Uterus (tissue), 4 donors: ENCODE measurements around the gene UBE2L5. TPM values are rescaled to one million over a fixed set of nuclear protein-coding genes. Genes with fewer than 3 reads are reported as not detected.
"Not testable (repeated sequence)": the region's sequence is repeated elsewhere in the genome, so short reads cannot be mapped to it uniquely, and the experiment has no call there.

Experiments
- DNase-seq, 2 donors: peaks; one replicate each; pipeline ENCODE4 v3.0.0-alpha.2; 2019 to 2020
- H3K27ac ChIP-seq, 2 donors: fragments of 200-600 bp; sonication (generic); 1 replicate in 1 of 2; 2 replicates in 1 of 2; pipeline ENCODE4 v1.5.1; 2016 to 2018
- H3K27me3 ChIP-seq, 2 donors: fragments of 200-600 bp; sonication (generic); one replicate each; pipeline ENCODE4 v1.5.1; 2018 to 2019; ENCODE audit warnings: control low read depth in 1 of 2
- H3K36me3 ChIP-seq, 2 donors: fragments of 200-600 bp; sonication (generic); one replicate each; pipeline ENCODE4 v1.5.1; 2019; ENCODE audit warnings: control low read depth in 1 of 2
- H3K4me1 ChIP-seq, 2 donors: fragments of 200-600 bp; sonication (generic); one replicate each; pipeline ENCODE4 v1.5.1; 2018 to 2019; ENCODE audit warnings: control low read depth in 1 of 2
- H3K4me3 ChIP-seq, 2 donors: fragments of 200-600 bp; sonication (generic); 1 replicate in 1 of 2; 2 replicates in 1 of 2; pipeline ENCODE4 v1.5.1; 2018 to 2019; ENCODE audit warnings: mild to moderate bottlenecking in 1 of 2
- H3K9me3 ChIP-seq, 2 donors: fragments of 200-600 bp; sonication (generic); one replicate each; pipeline ENCODE4 v1.5.1; 2019; ENCODE audit warnings: control low read depth in 1 of 2
- POLR2A ChIP-seq, 2 donors: fragments of 450-650 bp; IDR thresholded peaks; one replicate each; pipeline ENCODE4 v1.6.1; 2016; ENCODE audit warnings: antibody characterized with exemption in 2 of 2, mild to moderate bottlenecking in 1 of 2, moderate library complexity in 1 of 2
- intact Hi-C: fragments of 100-400 bp; cut with DNase I; formaldehyde crosslinking; loops from one replicate; pipeline ENCODE4 v1.15.1; 2023; ENCODE audit warnings: low total_unique reads
- total RNA-seq, 4 donors: library from RNA; depleted of rRNA in 3 of 4; stranded (reverse); fragments of >200 nt in 3 of 4; gene quantifications; one replicate each; pipeline versions ENCODE4 v1.1.0 to v1.2.4, GENCODE V29; 2014 to 2023
- TF ChIP-seq, protein P1 (sequence below), 4 experiments: fragments of 200-600 bp in 2 of 4; fragments of 450-650 bp in 2 of 4; sonication (generic) in 2 of 4; IDR thresholded peaks; one replicate each; pipeline ENCODE4 v1.5.1; 2016 to 2019; ENCODE audit warnings: antibody characterized with exemption in 4 of 4, mild to moderate bottlenecking in 2 of 4, moderate library complexity in 1 of 4
- donor health status: DM: yes; HTN: yes; CAD: no.

The UBE2L5 gene
- total RNA-seq, 4 donors from 2014 or later: 0.21 to 2.8 TPM; not detected in 2

GRCh38 chr13:30437177-30437576, 14.9 kb downstream of the UBE2L5 start:
- Histone ChIP-seq H3K4me3 (no peak overlapping the region), H3K27me3 (no peaks in the 10 kb centered on the region), H3K9me3 (no peaks in the 10 kb centered on the region), H3K27ac (no peak overlapping the region), H3K4me1 (no peaks in the 10 kb centered on the region), H3K36me3 (no peaks in the 10 kb centered on the region)
- no peak for DNase-seq
- no peak for TF ChIP-seq POLR2A (IDR thresholded peaks at IDR 0.05)
- TF ChIP-seq, protein P1, sequence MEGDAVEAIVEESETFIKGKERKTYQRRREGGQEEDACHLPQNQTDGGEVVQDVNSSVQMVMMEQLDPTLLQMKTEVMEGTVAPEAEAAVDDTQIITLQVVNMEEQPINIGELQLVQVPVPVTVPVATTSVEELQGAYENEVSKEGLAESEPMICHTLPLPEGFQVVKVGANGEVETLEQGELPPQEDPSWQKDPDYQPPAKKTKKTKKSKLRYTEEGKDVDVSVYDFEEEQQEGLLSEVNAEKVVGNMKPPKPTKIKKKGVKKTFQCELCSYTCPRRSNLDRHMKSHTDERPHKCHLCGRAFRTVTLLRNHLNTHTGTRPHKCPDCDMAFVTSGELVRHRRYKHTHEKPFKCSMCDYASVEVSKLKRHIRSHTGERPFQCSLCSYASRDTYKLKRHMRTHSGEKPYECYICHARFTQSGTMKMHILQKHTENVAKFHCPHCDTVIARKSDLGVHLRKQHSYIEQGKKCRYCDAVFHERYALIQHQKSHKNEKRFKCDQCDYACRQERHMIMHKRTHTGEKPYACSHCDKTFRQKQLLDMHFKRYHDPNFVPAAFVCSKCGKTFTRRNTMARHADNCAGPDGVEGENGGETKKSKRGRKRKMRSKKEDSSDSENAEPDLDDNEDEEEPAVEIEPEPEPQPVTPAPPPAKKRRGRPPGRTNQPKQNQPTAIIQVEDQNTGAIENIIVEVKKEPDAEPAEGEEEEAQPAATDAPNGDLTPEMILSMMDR (IDR thresholded peaks at IDR 0.05): no peak
- intact Hi-C loops: no loop called here

DNA sequence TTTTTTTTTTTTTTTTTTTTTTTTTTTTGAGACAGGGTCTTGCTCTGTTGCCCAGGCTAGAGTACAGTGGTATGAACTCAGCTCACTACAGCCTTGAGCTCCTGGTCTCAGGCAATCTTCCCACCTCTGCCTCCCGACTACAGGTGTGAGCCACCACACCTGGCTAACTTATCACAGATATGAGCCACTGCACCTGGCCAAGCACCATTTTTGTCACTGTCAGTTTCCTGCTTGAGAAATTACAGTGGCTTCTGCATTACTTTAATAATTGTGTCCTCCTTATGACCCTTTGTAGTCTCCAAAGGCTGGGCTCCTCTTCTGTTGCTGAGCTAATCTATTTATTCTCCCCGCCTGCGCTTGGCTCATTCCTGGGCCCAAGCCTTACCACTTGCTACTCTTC, 16.0 kb downstream of the UBE2L5 start:
- intact Hi-C loops: no loop called here
- Histone ChIP-seq H3K36me3 (no peaks in the 10 kb centered on the region), H3K4me1 (no peaks in the 10 kb centered on the region), H3K4me3 (no peak overlapping the region), H3K9me3 (no peaks in the 10 kb centered on the region), H3K27ac (no peak overlapping the region), H3K27me3 (no peaks in the 10 kb centered on the region)
- no peak for TF ChIP-seq POLR2A (IDR thresholded peaks at IDR 0.05)
- TF ChIP-seq, protein P1 (IDR thresholded peaks at IDR 0.05): no peak
- no peak for DNase-seq

GRCh38 chr13:30440910-30441703, 18.8 kb downstream of the UBE2L5 start:
- no peaks in the 10 kb centered on the region for H3K27me3 ChIP-seq
- no peak overlapping the region for H3K27ac ChIP-seq
- no peak overlapping the region for H3K4me3 ChIP-seq
- no peaks in the 10 kb centered on the region for H3K9me3 ChIP-seq
- H3K36me3 ChIP-seq: no peaks in the 10 kb centered on the region
- DNase-seq: no peak
- intact Hi-C loops: loop anchor here (10.0 kb wide), 1 partner anchor 46 kb away; no protein-coding TSS in a partner anchor
- no peaks in the 10 kb centered on the region for H3K4me1 ChIP-seq
- no peak for TF ChIP-seq POLR2A (IDR thresholded peaks at IDR 0.05)
- TF ChIP-seq, protein P1 (IDR thresholded peaks at IDR 0.05): no peak

DNA sequence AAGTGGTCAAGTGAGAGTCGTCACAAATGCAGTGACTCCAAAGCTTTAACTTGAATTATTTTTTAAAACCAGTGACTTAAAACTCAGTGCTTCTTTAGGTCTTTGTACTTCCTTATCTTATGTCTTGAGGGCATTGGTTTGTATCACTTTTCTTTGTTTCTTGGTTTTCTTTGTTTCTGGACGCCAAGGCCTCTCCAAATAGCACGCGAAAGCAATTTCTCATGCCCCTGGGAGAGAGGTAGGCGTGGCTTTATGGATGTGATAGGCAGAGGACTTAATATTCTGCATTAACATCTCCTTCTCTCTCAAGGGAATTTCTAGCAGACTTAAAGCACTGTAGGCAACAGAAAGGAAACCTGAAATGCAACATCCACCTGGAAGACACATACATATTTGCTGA, 20.6 kb downstream of the UBE2L5 start:
- H3K27ac ChIP-seq: no peak overlapping the region
- TF ChIP-seq POLR2A (IDR thresholded peaks at IDR 0.05): no peak
- H3K27me3 ChIP-seq: no peaks in the 10 kb centered on the region
- DNase-seq: no peak
- no peaks in the 10 kb centered on the region for H3K9me3 ChIP-seq
- no peak overlapping the region for H3K4me3 ChIP-seq
- no peaks in the 10 kb centered on the region for H3K4me1 ChIP-seq
- H3K36me3 ChIP-seq: no peaks in the 10 kb centered on the region
- intact Hi-C loops: loop anchor here (10.0 kb wide), 1 partner anchor 48 kb away; no protein-coding TSS in a partner anchor

DNA sequence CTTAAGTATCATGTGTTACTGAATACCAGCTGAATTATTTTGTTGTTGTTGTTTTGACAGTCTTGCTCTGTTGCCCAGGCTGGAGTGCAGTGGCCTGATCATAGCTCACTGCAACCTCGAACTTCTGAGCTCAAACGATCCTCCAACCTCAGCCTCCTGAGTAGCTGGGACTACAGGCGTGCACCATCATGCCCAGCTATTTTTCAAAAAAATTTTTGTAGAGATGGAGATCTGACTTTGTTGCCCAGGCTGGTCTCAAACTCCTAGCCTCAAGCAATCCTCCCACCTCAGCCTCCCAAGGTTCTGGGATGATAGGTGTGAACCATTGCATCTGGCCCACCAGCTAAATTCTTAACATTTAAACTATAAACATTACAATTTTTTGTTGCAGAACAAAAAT, 21.2 kb downstream of the UBE2L5 start:
- not testable (repeated sequence) for DNase-seq, H3K4me1 ChIP-seq, H3K27me3 ChIP-seq, H3K9me3 ChIP-seq, H3K4me3 ChIP-seq, H3K27ac ChIP-seq, H3K36me3 ChIP-seq
- intact Hi-C loops: loop anchor here (10.0 kb wide), 1 partner anchor 49 kb away; no protein-coding TSS in a partner anchor

DNA sequence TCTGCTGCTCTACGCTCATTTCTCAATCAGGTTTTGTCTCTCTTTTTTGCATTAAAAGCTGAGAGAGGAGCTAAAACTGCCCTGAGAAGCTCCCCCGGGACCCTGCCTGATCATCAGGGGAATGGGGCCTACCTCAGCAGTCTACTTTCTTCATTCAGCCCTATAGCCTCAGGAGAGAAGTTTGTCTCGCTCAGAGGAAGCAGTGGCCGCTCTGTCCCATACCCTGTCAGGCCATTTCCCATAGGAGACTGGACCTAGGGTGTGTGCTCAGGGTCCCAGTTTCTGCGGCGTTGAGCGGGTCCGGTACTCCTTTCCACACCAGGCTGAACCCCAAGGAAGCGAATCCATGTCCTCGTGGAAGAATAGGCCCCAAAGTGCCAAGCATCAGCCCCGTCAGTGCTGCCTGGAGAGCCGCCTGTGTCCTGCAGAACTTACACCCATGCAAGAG, 21.7 kb downstream of the UBE2L5 start:
- H3K27ac ChIP-seq: no peak overlapping the region
- no peaks in the 10 kb centered on the region for H3K36me3 ChIP-seq
- intact Hi-C loops: loop anchor here (10.0 kb wide), 1 partner anchor 49 kb away; no protein-coding TSS in a partner anchor
- no peak for DNase-seq
- no peak overlapping the region for H3K4me3 ChIP-seq
- TF ChIP-seq POLR2A (IDR thresholded peaks at IDR 0.05): no peak
- H3K9me3 ChIP-seq: no peaks in the 10 kb centered on the region
- H3K4me1 ChIP-seq: no peaks in the 10 kb centered on the region
- no peaks in the 10 kb centered on the region for H3K27me3 ChIP-seq
